K562 (cell line): ENCODE results near the gene SLC66A2. TPM values are rescaled to one million over a fixed set of nuclear protein-coding genes. Genes with fewer than 3 reads are reported as not detected.
A peak's percentile ranks its signal among the peaks of the same experiment; 100 is the strongest.

Source experiments
- ATAC-seq: fragments of 200-7000 bp; cut with Tn5 transposase; 3 replicates; pipeline ENCODE4 v1.9.1; 2020; ENCODE audit warnings: moderate library complexity
- BruUV-seq: library from RNA; stranded (reverse); fragments of 400-500 nt; replicated peaks from 2 replicates; lab custom pipeline; 2021; lab: Mats Ljungman, UMichigan
- CTCF ChIA-PET: fragments of 300-600 bp; formaldehyde crosslinking; extraction: SDS; loops from one replicate; lab custom pipeline; 2021; ENCODE audit warnings: low intra/inter-chr PET ratio; lab: Yijun Ruan, JAX
- POLR2A ChIA-PET: fragments of 300-600, 350-650 bp; sonication (Branson Sonifier 250); formaldehyde crosslinking; extraction: SDS; loops from one replicate; lab custom pipeline; 2021; ENCODE audit warnings: antibody characterized with exemption, inconsistent platforms; lab: Yijun Ruan, JAX
- DNase-seq, 4 experiments: peaks; one replicate each; pipeline versions ENCODE4 v3.0.0 to v3.0.0-alpha.2; 2011 to 2018; ENCODE audit warnings: low spot score in 3 of 4, mixed read lengths in 3 of 4; ENCODE audit errors: extremely low read depth in 1 of 4
- FAIRE-seq: peaks from 2 replicates; lab custom pipeline; 2011; peaks lifted over from hg19 to GRCh38; lab: Jason Lieb, UNC
- H2AFZ ChIP-seq: 2 replicates; pipeline ENCODE4 v1.6.0; 2011; ENCODE audit warnings: low read depth, low read length, control low read depth, inconsistent platforms
- H3K27ac ChIP-seq: fragments of 200-600 bp; 3 replicates; pipeline ENCODE4 v1.8.0; 2011; ENCODE audit warnings: low read depth, mild to moderate bottlenecking, control low read depth, inconsistent platforms, low read length, moderate library complexity, mixed read lengths; ENCODE audit errors: extremely low read depth
- H3K27me3 ChIP-seq, 2 experiments: fragments of 300-600 bp in 1 of 2; 2 replicates in 1 of 2; 3 replicates in 1 of 2; pipeline versions ENCODE4 v1.6.0 to v1.8.0; 2011; ENCODE audit warnings: inconsistent platforms in 2 of 2, low read length in 2 of 2, mild to moderate bottlenecking in 1 of 2, mixed read lengths in 1 of 2, moderate library complexity in 1 of 2; ENCODE audit not compliant: control insufficient read depth in 2 of 2, insufficient read depth in 2 of 2
- H3K36me3 ChIP-seq: fragments of 300-600 bp; 3 replicates; pipeline ENCODE4 v1.8.0; 2011; ENCODE audit warnings: mild to moderate bottlenecking, low read length, inconsistent platforms; ENCODE audit not compliant: control insufficient read depth, insufficient read depth
- H3K4me1 ChIP-seq, 2 experiments: fragments of 200-600 bp in 1 of 2; replicated peaks in 1 of 2; 2 replicates in 1 of 2; 3 replicates in 1 of 2; pipeline versions ENCODE4 v1.5.1 to v1.8.0; 2011; ENCODE audit warnings: inconsistent platforms in 2 of 2, low read length in 2 of 2, mild to moderate bottlenecking in 1 of 2, mixed read lengths in 1 of 2, moderate library complexity in 1 of 2; ENCODE audit not compliant: control insufficient read depth in 2 of 2, insufficient read depth in 2 of 2
- H3K4me2 ChIP-seq: 2 replicates; pipeline ENCODE4 v1.6.1; 2011; ENCODE audit warnings: low read length, control low read depth, inconsistent platforms, mixed read lengths; ENCODE audit not compliant: insufficient read depth
- H3K4me3 ChIP-seq: fragments of 200-600 bp; sonication (generic), shearing (Covaris generic); 2 replicates; pipeline ENCODE4 v1.5.1; 2016; ENCODE audit warnings: control low read depth, inconsistent platforms
- H3K79me2 ChIP-seq: fragments of 200-600 bp; 3 replicates; pipeline ENCODE4 v1.8.0; 2011; ENCODE audit warnings: low read length, inconsistent platforms; ENCODE audit not compliant: control insufficient read depth, insufficient read depth
- H3K9ac ChIP-seq, 2 experiments: 2 replicates each; pipeline versions ENCODE4 v1.6.0 to v1.6.1; 2011; ENCODE audit warnings: low read depth in 2 of 2, low read length in 2 of 2, control low read depth in 1 of 2, inconsistent platforms in 1 of 2, mild to moderate bottlenecking in 1 of 2, mixed read lengths in 1 of 2; ENCODE audit not compliant: insufficient read depth in 1 of 2
- H3K9me1 ChIP-seq: one replicate; pipeline ENCODE4 v1.6.0; 2011; ENCODE audit warnings: inconsistent platforms, mild to moderate bottlenecking, low read length, moderate library complexity; ENCODE audit not compliant: control insufficient read depth, insufficient read depth
- H3K9me3 ChIP-seq: replicated peaks from 2 replicates; pipeline ENCODE4 v1.5.1; 2011; ENCODE audit warnings: low read depth, low read length, inconsistent platforms; ENCODE audit not compliant: control insufficient read depth, insufficient read depth
- H4K20me1 ChIP-seq: replicated peaks from 2 replicates; pipeline ENCODE4 v1.6.1; 2011; ENCODE audit warnings: low read length, inconsistent platforms, mixed read lengths; ENCODE audit not compliant: control insufficient read depth, insufficient read depth
- PHB ChIP-seq: fragments of 250-450 bp; sonication (Bioruptor Pico); IDR thresholded peaks from 2 replicates; pipeline ENCODE4 v1.5.0; 2021
- TFE3 ChIP-seq: fragments of 450-650 bp; formaldehyde crosslinking; IDR thresholded peaks from 2 replicates; pipeline ENCODE4 v1.4.0; 2020; ENCODE audit warnings: mild to moderate bottlenecking, mixed read lengths
- YBX1 ChIP-seq: fragments of 450-650 bp; IDR thresholded peaks from 2 replicates; pipeline ENCODE4 v1.7.1; 2016; ENCODE audit warnings: mild to moderate bottlenecking
- WGBS: fragments of 100-300 bp; shearing (Covaris generic); methylation state at CpG from one replicate; pipeline ENCODE4 v1.1.6; 2016; ENCODE audit warnings: low coverage, mixed read lengths; ENCODE audit not compliant: insufficient coverage; ENCODE audit errors: missing lambda C conversion rate; 5-methylcytosine and 5-hydroxymethylcytosine counted together
- in situ Hi-C: fragments of 300-500 bp; cut with MboI; formaldehyde crosslinking; loops from 4 replicates; pipeline ENCODE4 v1.15.0; 2018; ENCODE audit warnings: inconsistent platforms, mixed read lengths
- intact Hi-C: fragments of 100-400 bp; cut with micrococcal nuclease; formaldehyde crosslinking; loops from 2 replicates; pipeline ENCODE4 v1.14.2; 2022
- polyA plus RNA-seq, 8 experiments: library from polyadenylated mRNA; depleted of rRNA in 4 of 8; stranded (reverse) in 5 of 8; unstranded in 3 of 8; fragments of >200 nt; fragmentation: Nextera tagmentation in 2 of 8; fragmentation: Illumina TruSeq in 1 of 8; extraction: Ambion mirVana in 2 of 8; extraction: Trizol in 1 of 8; gene quantifications; 2 replicates each; pipeline versions ENCODE4 v1.2.1 to v1.2.3, GENCODE V29; 2011 to 2014; ENCODE audit warnings: inconsistent platforms in 1 of 8, missing spikeins in 1 of 8
- total RNA-seq, 7 experiments: library from RNA; depleted of rRNA in 6 of 7; stranded (reverse); fragments of >200 nt in 6 of 7; fragmentation: Illumina TruSeq in 2 of 7; extraction: Trizol in 2 of 7; gene quantifications; 2 replicates each; pipeline versions ENCODE4 v1.2.1 to v1.2.3, GENCODE V29; 2011 to 2021; ENCODE audit warnings: low replicate concordance in 1 of 7

Gene SLC66A2
- total and polyA plus RNA-seq, 9 of the 15 experiments (the other 6 are each of a cell fraction or from before 2014, with no cell fraction given) = 0.25 to 17.5 (median 5.6) TPM

DNA sequence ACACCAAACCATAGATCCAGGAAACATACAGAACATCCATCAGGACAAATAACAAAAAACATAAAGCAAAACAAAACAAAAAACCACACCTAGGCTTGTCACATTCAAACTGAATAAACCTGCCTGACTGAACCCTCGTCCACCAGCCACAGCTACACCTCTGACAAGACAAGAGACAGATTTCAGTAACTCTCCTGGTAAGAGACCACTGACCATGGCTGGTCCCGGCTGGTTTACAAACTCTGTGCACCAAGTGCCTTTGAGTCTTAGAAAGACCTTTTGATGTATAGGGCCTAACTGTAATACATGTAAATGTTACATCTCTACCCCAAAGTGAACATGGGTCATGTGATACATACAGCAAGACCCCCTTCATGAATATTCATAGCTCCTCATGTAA lies 4.8 kb upstream of the SLC66A2 start:
- no peaks in the 10 kb centered on the region for H3K9me1 ChIP-seq
- H4K20me1 ChIP-seq = no peaks in the 10 kb centered on the region
- peaks cover 9 to 20% of the 10 kb centered on the region in 2 experiments; a peak in 4 of 5 replicates for H3K4me1 ChIP-seq
- intact Hi-C loops (no loop called here), in situ Hi-C loops (no loop called here)
- H3K4me3 ChIP-seq = no peak overlapping the region
- ChIA-PET POLR2A (no interaction called here), CTCF (no interaction called here)
- ATAC-seq = no peak
- no peak for TF ChIP-seq PHB
- TF ChIP-seq TFE3 = peak; percentile 35; the same call in 1 of the 2 replicates
- TF ChIP-seq YBX1 = no peak
- no peak overlapping the region for H3K9ac ChIP-seq
- H3K36me3 ChIP-seq = no peaks in the 10 kb centered on the region
- FAIRE-seq = no peak
- no peaks in the 10 kb centered on the region for H3K9me3 ChIP-seq
- H3K79me2 ChIP-seq = no peaks in the 10 kb centered on the region
- no peaks in the 10 kb centered on the region for H3K27me3 ChIP-seq
- no peak for DNase-seq
- no peak overlapping the region for H2AFZ ChIP-seq
- 44% methylated on average over 2 of the region's 2 CpGs for WGBS
- no peak overlapping the region for H3K27ac ChIP-seq
- BruUV-seq = no TSS peak
- no peak overlapping the region for H3K4me2 ChIP-seq
